Uterus (tissue), 4 donors: ENCODE results near the gene GCSAM. TPM values are rescaled to one million over a fixed set of nuclear protein-coding genes. Genes with fewer than 3 reads are reported as not detected.

ENCODE experiments used
- DNase-seq, 2 donors: peaks; one replicate each; pipeline ENCODE4 v3.0.0-alpha.2; 2019 to 2020
- H3K27ac ChIP-seq, 2 donors: fragments of 200-600 bp; sonication (generic); 1 replicate in 1 of 2; 2 replicates in 1 of 2; pipeline ENCODE4 v1.5.1; 2016 to 2018
- H3K27me3 ChIP-seq, 2 donors: fragments of 200-600 bp; sonication (generic); one replicate each; pipeline ENCODE4 v1.5.1; 2018 to 2019; ENCODE audit warnings: control low read depth in 1 of 2
- H3K36me3 ChIP-seq, 2 donors: fragments of 200-600 bp; sonication (generic); one replicate each; pipeline ENCODE4 v1.5.1; 2019; ENCODE audit warnings: control low read depth in 1 of 2
- H3K4me1 ChIP-seq, 2 donors: fragments of 200-600 bp; sonication (generic); one replicate each; pipeline ENCODE4 v1.5.1; 2018 to 2019; ENCODE audit warnings: control low read depth in 1 of 2
- H3K4me3 ChIP-seq, 2 donors: fragments of 200-600 bp; sonication (generic); 1 replicate in 1 of 2; 2 replicates in 1 of 2; pipeline ENCODE4 v1.5.1; 2018 to 2019; ENCODE audit warnings: mild to moderate bottlenecking in 1 of 2
- H3K9me3 ChIP-seq, 2 donors: fragments of 200-600 bp; sonication (generic); one replicate each; pipeline ENCODE4 v1.5.1; 2019; ENCODE audit warnings: control low read depth in 1 of 2
- POLR2A ChIP-seq, 2 donors: fragments of 450-650 bp; IDR thresholded peaks; one replicate each; pipeline ENCODE4 v1.6.1; 2016; ENCODE audit warnings: antibody characterized with exemption in 2 of 2, mild to moderate bottlenecking in 1 of 2, moderate library complexity in 1 of 2
- intact Hi-C: fragments of 100-400 bp; cut with DNase I; formaldehyde crosslinking; loops from one replicate; pipeline ENCODE4 v1.15.1; 2023; ENCODE audit warnings: low total_unique reads
- total RNA-seq, 4 donors: library from RNA; depleted of rRNA in 3 of 4; stranded (reverse); fragments of >200 nt in 3 of 4; gene quantifications; one replicate each; pipeline versions ENCODE4 v1.1.0 to v1.2.4, GENCODE V29; 2014 to 2023
- TF ChIP-seq, protein P1 (sequence below), 4 experiments: fragments of 200-600 bp in 2 of 4; fragments of 450-650 bp in 2 of 4; sonication (generic) in 2 of 4; IDR thresholded peaks; one replicate each; pipeline ENCODE4 v1.5.1; 2016 to 2019; ENCODE audit warnings: antibody characterized with exemption in 4 of 4, mild to moderate bottlenecking in 2 of 4, moderate library complexity in 1 of 4
- donor health status: DM: yes; HTN: yes; CAD: no.

The GCSAM gene
- total RNA-seq, 4 donors from 2014 or later, result 0.14 TPM; not detected in 3

DNA sequence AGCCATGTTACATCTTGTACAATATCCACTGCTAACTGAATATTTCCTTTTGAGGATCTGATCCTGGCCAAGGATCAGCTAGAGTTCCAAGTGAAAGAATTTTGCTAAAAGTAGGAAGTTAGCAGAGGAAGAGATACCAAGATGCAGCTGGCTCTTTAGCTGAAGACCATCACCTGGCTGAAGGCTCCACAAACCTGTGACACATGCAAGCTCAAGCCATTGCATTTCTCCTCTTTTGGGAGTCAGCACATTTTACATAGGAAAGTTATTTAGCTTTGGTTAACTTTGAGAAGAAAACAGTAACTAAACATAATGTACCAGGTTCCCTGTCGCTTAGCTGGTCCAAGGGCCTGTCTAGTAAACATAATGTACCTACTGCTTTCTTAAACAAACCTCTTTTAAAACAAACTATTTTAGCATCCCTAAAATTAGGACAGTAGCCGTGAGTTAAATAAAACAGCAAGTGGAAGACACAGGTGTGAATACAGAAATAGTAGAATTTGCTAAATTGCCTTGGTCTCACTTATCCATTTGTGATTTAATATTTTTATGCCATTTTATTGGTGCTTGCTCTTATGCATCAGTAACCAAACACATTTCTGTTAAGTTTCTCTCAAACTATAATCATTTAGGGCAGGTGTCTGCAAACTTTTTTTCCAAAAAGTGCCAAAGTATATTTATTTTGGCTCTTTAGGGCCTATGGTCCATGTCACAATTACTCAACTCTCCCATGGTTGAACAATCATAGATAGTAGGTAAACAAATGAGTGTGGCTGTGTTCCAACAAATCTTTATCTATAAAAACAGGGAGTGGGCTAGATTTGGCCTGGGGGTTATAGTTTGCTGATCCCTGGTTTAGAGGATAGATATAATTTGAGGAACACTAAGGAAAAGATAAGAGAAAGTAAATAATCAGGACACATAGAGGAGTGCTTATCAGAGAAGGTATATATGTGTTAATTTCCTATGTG lies 11.2 kb downstream of the GCSAM start:
- no peak for TF ChIP-seq POLR2A (IDR thresholded peaks at IDR 0.05)
- TF ChIP-seq, protein P1, sequence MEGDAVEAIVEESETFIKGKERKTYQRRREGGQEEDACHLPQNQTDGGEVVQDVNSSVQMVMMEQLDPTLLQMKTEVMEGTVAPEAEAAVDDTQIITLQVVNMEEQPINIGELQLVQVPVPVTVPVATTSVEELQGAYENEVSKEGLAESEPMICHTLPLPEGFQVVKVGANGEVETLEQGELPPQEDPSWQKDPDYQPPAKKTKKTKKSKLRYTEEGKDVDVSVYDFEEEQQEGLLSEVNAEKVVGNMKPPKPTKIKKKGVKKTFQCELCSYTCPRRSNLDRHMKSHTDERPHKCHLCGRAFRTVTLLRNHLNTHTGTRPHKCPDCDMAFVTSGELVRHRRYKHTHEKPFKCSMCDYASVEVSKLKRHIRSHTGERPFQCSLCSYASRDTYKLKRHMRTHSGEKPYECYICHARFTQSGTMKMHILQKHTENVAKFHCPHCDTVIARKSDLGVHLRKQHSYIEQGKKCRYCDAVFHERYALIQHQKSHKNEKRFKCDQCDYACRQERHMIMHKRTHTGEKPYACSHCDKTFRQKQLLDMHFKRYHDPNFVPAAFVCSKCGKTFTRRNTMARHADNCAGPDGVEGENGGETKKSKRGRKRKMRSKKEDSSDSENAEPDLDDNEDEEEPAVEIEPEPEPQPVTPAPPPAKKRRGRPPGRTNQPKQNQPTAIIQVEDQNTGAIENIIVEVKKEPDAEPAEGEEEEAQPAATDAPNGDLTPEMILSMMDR (IDR thresholded peaks at IDR 0.05), result no peak
- no peaks in the 10 kb centered on the region for H3K9me3 ChIP-seq
- intact Hi-C loops, result no loop called here
- no peaks in the 10 kb centered on the region for H3K36me3 ChIP-seq
- DNase-seq, result no peak
- no peaks in the 10 kb centered on the region for H3K27me3 ChIP-seq
- no peak overlapping the region for H3K27ac ChIP-seq
- no peak overlapping the region for H3K4me3 ChIP-seq
- no peaks in the 10 kb centered on the region for H3K4me1 ChIP-seq

DNA sequence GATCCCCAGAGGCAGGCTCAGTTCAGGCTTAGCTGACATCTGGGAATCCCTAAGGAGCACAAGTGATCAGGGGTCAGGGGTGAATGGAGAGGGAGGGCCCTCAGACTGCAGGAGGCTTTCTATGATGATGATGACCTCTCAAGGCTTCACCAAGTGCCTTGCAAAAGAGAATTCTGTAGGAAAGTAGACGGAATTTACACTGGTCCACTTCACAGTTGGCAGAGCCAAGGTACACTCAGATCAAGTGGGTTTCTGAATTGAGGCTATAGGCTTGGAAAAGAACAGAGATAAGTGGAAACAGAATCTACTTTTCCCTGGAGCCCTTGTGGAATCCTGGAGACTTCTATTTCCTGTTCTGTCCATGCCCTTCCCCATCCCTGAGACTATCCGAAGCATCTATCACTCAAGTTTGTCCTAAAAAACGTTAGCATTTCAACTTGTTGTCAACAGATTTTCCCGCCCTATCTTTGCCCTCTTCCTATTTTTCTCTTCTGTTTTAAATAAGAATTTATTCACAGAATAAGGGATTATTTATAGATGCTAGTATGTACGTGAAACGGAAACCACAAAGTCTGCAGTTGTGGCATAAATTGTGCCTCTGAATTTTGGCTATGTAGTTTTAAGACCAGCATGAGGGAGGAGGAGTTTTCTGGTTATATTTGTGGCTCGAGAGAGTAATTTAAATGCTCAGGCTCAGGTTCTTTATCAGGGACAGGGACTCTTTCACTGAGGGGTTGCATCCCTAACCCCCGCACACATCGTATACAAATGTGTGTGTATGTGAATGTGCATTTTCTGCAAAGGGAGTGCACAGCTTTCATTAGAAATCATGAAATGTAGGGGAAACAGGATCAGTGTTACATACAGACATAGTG lies 12.8 kb downstream of the GCSAM start:
- Histone ChIP-seq H3K4me1 (no peaks in the 10 kb centered on the region), H3K27ac (no peak overlapping the region), H3K9me3 (no peaks in the 10 kb centered on the region), H3K36me3 (no peaks in the 10 kb centered on the region), H3K4me3 (no peak overlapping the region), H3K27me3 (no peaks in the 10 kb centered on the region)
- no peak for DNase-seq
- no peak for TF ChIP-seq POLR2A (IDR thresholded peaks at IDR 0.05)
- TF ChIP-seq, protein P1 (IDR thresholded peaks at IDR 0.05), result no peak
- intact Hi-C loops, result no loop called here

DNA sequence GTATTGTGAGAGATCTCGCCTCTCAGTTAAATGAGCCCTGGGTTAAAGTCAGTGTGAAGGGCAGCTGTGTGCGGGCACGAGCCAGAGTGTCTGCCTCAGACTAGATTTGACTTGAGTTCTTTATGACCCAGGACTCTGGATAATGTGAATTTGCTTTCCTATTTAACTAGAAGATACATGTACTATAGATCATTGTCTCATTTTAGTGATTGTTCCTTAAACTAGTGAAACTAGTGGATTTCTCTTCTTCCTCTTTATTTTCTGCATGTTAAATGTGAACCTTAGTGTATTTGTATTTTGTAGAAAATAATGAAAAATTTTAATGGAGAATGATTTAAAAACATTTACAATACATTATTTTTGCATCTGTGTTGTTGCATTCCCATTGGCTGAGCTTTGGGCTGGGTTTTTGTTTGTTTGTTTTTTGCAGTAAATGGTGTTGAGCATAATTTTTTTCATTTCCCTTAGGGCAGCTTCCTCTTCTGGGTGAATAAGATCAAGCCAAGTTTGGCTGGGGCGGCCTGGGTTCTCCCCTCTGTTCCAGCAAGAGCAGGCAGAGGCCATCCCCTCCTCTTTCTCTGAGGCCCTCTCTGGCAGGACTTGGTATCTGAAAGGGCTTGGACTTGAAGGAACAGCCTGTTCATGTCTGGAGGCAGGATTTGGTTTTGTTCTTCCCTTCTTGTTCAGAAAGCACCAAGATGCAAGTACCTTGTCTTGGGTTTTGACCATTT lies 15.0 kb downstream of the GCSAM start:
- no peak for DNase-seq
- TF ChIP-seq POLR2A (IDR thresholded peaks at IDR 0.05), result no peak
- TF ChIP-seq, protein P1 (IDR thresholded peaks at IDR 0.05), result no peak
- intact Hi-C loops, result no loop called here
- Histone ChIP-seq H3K27ac (no peak overlapping the region), H3K9me3 (no peaks in the 10 kb centered on the region), H3K27me3 (no peaks in the 10 kb centered on the region), H3K4me1 (no peaks in the 10 kb centered on the region), H3K4me3 (no peak overlapping the region), H3K36me3 (no peaks in the 10 kb centered on the region)

DNA sequence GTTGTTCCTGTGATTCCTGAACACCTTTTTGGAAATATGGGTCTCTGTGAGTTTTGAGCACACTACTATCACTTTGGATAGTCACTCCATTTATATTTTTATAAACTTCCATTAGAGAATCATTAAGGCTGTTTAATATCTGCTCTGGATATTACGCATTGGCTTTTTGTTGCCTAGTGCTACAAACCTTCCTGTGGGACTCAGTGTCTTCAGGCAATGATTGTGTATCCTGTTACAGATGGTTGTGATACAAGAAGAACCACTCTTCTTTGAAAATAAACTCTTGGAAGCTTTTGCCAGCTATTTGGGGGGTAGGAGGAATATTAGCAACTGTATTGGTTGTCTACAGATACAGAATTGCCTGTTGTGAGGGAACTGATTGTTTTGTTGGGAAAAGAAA lies 15.6 kb downstream of the GCSAM start:
- no peak for TF ChIP-seq POLR2A (IDR thresholded peaks at IDR 0.05)
- TF ChIP-seq, protein P1 (IDR thresholded peaks at IDR 0.05), result no peak
- no peaks in the 10 kb centered on the region for H3K4me1 ChIP-seq
- no peaks in the 10 kb centered on the region for H3K9me3 ChIP-seq
- H3K27me3 ChIP-seq, result no peaks in the 10 kb centered on the region
- H3K4me3 ChIP-seq, result no peak overlapping the region
- no peaks in the 10 kb centered on the region for H3K36me3 ChIP-seq
- no peak for DNase-seq
- no peak overlapping the region for H3K27ac ChIP-seq
- intact Hi-C loops, result no loop called here
